Psoas muscle (tissue), 8 donors: ENCODE measurements around the gene COPZ2. TPM values are rescaled to one million over a fixed set of nuclear protein-coding genes. Genes with fewer than 3 reads are reported as not detected.
"Not testable (repeated sequence)": the region's sequence is repeated elsewhere in the genome, so short reads cannot be mapped to it uniquely, and the experiment has no call there.

ENCODE experiments used
- ATAC-seq, 4 donors: fragments of 200-7000 bp; cut with Tn5 transposase; one replicate each; pipeline ENCODE4 v1.9.1; 2020; ENCODE audit warnings: moderate library complexity in 3 of 4, mild to moderate bottlenecking in 2 of 4
- DNase-seq, 2 donors: peaks; one replicate each; pipeline ENCODE4 v3.0.0-alpha.2; 2020
- H3K27ac ChIP-seq: fragments of 200-600 bp; one replicate; pipeline ENCODE4 v1.8.0; 2022
- H3K27me3 ChIP-seq, 3 donors: fragments of 200-600 bp in 1 of 3; one replicate each; pipeline versions ENCODE4 v1.6.1 to v1.8.0; 2013 to 2022; ENCODE audit warnings: low read length in 2 of 3, mild to moderate bottlenecking in 2 of 3, moderate library complexity in 1 of 3; ENCODE audit not compliant: insufficient read depth in 3 of 3
- H3K36me3 ChIP-seq, 2 donors: fragments of 200-600 bp in 1 of 2; one replicate each; pipeline versions ENCODE4 v1.6.1 to v1.8.0; 2013 to 2022; ENCODE audit warnings: low read depth in 1 of 2, mild to moderate bottlenecking in 1 of 2, moderate library complexity in 1 of 2; ENCODE audit not compliant: insufficient read depth in 1 of 2
- H3K4me1 ChIP-seq: fragments of 200-600 bp; one replicate; pipeline ENCODE4 v1.8.0; 2022
- H3K4me3 ChIP-seq: fragments of 200-600 bp; one replicate; pipeline ENCODE4 v1.8.0; 2022; ENCODE audit warnings: mild to moderate bottlenecking
- H3K9me3 ChIP-seq: fragments of 200-600 bp; one replicate; pipeline ENCODE4 v1.8.0; 2022
- WGBS, 3 donors: extraction: QIAGEN DNeasy Blood & Tissue Kit; methylation state at CpG; one replicate each; pipeline versions ENCODE4 v1.1.6 to v1.1.7; 2013; 5-methylcytosine and 5-hydroxymethylcytosine counted together
- intact Hi-C, 2 donors: fragments of 100-400 bp; cut with DNase I; formaldehyde crosslinking; loops; one replicate each; pipeline versions ENCODE4 v1.11.0 to v1.14.2; 2022
- polyA plus RNA-seq, 3 donors: library from polyadenylated mRNA; stranded (reverse); fragments of 200-250 nt; gene quantifications; one replicate each; pipeline ENCODE4 v1.2.3, GENCODE V29; 2013
- total RNA-seq, 4 donors: library from RNA; stranded (reverse); fragmentation: NEBNext Ultra II Directional in 2 of 4; extraction: Animal tissue kit (Norgen Biotek cat#: 25700) in 2 of 4; gene quantifications; one replicate each; pipeline versions ENCODE4 v1.2.1 to v1.2.4, GENCODE V29; 2021 to 2023
- TF ChIP-seq, protein P1 (sequence below): fragments of 200-600 bp; IDR thresholded peaks from one replicate; pipeline ENCODE4 v1.8.0; 2022; ENCODE audit warnings: antibody characterized with exemption
- donor health status: healthy with polysubstance abuse.
- donor health status: DM: no; HTN: no; CAD: no; lungs with moderate emphysema.
- donor health status: Bipolar disorder and iron deficiency.
- donor health status: healthy.
- donor health status: DM: yes; HTN: yes; CAD: no.
- donor health status: DM: no; HTN: no; CAD: no.
- donor health status: DM: no; HTN: no; CAD: no.
- donor health status: DM: yes; HTN: yes; CAD: no.

The COPZ2 gene
- total and polyA plus RNA-seq, 7 donors = 16.8 to 130 (median 56.4) TPM

DNA sequence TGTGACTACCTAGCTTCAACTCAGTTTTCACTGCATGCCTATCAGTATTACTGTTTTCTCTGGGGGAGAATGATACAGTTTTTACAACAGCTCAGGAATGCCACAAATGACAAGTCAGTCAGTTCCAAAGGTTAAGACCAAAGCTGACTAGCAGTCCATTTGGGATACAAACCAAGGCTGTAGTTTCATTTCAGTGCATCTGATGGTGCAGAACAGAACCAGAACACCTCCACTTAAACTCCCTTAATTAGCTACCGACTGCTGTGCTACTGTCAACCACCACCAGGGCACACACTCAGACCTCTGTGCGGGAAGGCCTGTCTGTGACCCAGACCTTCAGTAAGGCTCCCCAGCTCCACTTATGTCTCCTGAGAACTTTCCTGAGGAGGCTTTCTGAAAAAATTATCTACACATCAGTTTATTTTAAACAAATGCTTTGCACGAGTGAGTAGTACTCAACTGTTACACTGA, 30.9 kb upstream of the COPZ2 start:
- no peaks in the 10 kb centered on the region for H3K9me3 ChIP-seq
- DNase-seq (no peak), ATAC-seq (no peak)
- H3K36me3 ChIP-seq = peaks cover 5 to 22% of the 10 kb centered on the region in 2 donors
- H3K27me3 ChIP-seq = no peaks in the 10 kb centered on the region
- TF ChIP-seq, protein P1, sequence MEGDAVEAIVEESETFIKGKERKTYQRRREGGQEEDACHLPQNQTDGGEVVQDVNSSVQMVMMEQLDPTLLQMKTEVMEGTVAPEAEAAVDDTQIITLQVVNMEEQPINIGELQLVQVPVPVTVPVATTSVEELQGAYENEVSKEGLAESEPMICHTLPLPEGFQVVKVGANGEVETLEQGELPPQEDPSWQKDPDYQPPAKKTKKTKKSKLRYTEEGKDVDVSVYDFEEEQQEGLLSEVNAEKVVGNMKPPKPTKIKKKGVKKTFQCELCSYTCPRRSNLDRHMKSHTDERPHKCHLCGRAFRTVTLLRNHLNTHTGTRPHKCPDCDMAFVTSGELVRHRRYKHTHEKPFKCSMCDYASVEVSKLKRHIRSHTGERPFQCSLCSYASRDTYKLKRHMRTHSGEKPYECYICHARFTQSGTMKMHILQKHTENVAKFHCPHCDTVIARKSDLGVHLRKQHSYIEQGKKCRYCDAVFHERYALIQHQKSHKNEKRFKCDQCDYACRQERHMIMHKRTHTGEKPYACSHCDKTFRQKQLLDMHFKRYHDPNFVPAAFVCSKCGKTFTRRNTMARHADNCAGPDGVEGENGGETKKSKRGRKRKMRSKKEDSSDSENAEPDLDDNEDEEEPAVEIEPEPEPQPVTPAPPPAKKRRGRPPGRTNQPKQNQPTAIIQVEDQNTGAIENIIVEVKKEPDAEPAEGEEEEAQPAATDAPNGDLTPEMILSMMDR = no peak
- H3K27ac ChIP-seq = peak overlapping the region; percentile 92
- WGBS, 3 donors = 64 to 80% (median 76%) methylated on average over 3 of the region's 3 CpGs
- H3K4me3 ChIP-seq = no peak overlapping the region
- H3K4me1 ChIP-seq = peaks cover 41% of the 10 kb centered on the region
- intact Hi-C loops = no loop called here

DNA sequence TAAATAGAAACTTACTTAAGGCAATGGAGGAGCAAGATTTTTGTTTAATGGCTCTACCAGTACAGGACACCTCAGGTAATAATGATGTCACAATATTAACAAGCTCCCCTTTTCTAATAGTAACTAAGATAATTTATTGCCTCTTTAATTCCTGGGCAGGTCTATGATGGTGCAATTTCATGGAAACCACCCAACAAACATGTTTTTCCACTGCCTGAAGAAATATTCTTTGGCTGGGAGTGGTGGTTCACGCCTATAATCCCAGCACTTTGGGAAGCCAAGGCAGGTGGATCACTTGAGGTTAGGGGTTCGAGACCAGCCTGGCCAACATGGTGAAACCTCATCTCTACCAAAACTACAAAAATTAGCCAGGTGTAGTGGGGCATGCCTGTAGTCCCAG, 30.2 kb upstream of the COPZ2 start:
- 45 to 69% (median 45%) methylated on average over 2 of the region's 2 CpGs for WGBS, 3 donors
- DNase-seq, ATAC-seq, H3K9me3 ChIP-seq, intact Hi-C loops, H3K4me3 ChIP-seq, H3K27me3 ChIP-seq: not testable (repeated sequence)
- H3K4me1 ChIP-seq = peaks cover 45% of the 10 kb centered on the region
- peak overlapping the region; percentile 92 for H3K27ac ChIP-seq
- H3K36me3 ChIP-seq = peaks cover 5 to 30% of the 10 kb centered on the region in 2 donors

DNA sequence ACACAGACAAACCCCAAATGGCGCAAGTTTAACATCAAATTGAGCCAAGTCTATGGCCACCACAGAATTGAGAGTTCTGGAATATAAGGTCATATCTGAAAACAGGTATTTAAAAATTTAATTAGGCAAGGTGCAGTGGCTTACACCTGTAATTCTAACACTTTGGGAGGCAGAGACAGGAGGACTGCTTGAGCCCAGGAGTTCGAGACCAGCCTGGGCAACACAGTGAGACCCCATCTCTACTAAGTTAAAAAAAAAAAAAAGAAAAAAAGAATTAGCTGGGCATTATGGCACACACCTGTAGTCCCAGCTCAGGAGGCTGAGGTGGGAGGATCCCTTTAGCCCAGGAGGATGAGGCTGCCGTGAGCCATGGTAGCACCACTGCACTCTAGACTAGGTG, 29.6 kb upstream of the COPZ2 start:
- TF ChIP-seq, protein P1 = no peak
- intact Hi-C loops = no loop called here
- H3K27me3 ChIP-seq = no peaks in the 10 kb centered on the region
- DNase-seq = no peak
- WGBS, 3 donors = 96 to 100% (median 98%) methylated on average over 3 of the region's 3 CpGs
- peaks cover 51% of the 10 kb centered on the region for H3K4me1 ChIP-seq
- H3K27ac ChIP-seq = peak overlapping the region; percentile 92
- no peak for ATAC-seq
- no peak overlapping the region for H3K4me3 ChIP-seq
- H3K36me3 ChIP-seq = peaks cover 5 to 35% of the 10 kb centered on the region in 2 donors
- H3K9me3 ChIP-seq = no peaks in the 10 kb centered on the region

DNA sequence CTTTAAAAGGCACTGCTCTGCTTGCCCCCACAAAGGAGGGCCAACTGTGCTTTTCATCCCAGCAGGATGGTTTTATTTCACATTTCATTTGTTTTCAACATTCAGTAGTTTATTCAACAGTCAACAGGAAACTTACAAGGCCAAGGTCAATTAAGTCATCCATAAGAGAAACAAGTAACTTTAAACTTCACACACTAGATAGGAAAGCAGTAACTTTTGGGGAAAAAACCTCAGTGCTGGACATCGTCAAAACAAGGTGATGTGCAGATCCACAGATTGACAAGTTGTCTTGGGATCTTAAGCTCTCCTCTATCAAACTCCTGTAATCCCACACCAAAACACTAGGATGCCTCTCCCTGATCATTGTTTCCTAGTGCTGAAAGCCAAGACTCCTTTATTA, 29.1 kb upstream of the COPZ2 start:
- no peaks in the 10 kb centered on the region for H3K27me3 ChIP-seq
- peaks cover 8 to 40% of the 10 kb centered on the region in 2 donors for H3K36me3 ChIP-seq
- H3K4me3 ChIP-seq = no peak overlapping the region
- no peaks in the 10 kb centered on the region for H3K9me3 ChIP-seq
- DNase-seq (no peak), ATAC-seq (no peak)
- TF ChIP-seq, protein P1 = no peak
- peak overlapping the region; percentile 92 for H3K27ac ChIP-seq
- peaks cover 57% of the 10 kb centered on the region for H3K4me1 ChIP-seq
- WGBS, 3 donors = 55 to 71% (median 69%) methylated on average over 1 of the region's 1 CpG
- intact Hi-C loops = no loop called here

DNA sequence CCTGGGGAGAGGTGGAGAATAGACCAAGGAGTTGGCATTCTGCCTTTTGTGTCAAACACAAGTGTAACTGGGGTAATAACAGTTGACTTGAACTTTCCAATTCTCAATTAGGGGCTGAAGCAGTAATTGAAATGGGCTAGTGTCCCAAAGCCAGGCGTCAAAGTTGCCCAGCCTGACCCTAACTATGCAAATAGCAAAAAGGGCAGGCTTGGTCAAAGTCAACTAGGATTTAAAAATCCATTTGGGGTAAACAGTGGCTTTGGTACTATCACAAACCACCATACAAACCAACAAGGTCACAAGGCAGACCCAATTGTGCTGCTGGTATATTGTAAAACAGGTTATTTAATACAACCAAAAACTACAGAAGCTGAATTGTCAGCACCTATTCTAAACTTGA, 28.6 kb upstream of the COPZ2 start:
- DNase-seq (no peak), ATAC-seq (no peak)
- peak overlapping the region; percentile 92 for H3K27ac ChIP-seq
- no peaks in the 10 kb centered on the region for H3K27me3 ChIP-seq
- TF ChIP-seq, protein P1 = no peak
- H3K4me1 ChIP-seq = peaks cover 59% of the 10 kb centered on the region
- no peaks in the 10 kb centered on the region for H3K9me3 ChIP-seq
- no peak overlapping the region for H3K4me3 ChIP-seq
- peaks cover 9 to 40% of the 10 kb centered on the region in 2 donors for H3K36me3 ChIP-seq
- 50 to 70% (median 65%) methylated on average over 1 of the region's 1 CpG for WGBS, 3 donors
- intact Hi-C loops = no loop called here
